ENCODE results near the gene RRAS2.

- no peak for TF ChIP-seq BHLHE40 (IDR thresholded peaks at IDR 0.05; ENCODE audit: low read depth, low read length)
- no peak for TF ChIP-seq CTCF (conservative IDR thresholded peaks at IDR 0.05; ENCODE audit: low read depth, low read length)
- no peak for TF ChIP-seq POLR2A (IDR thresholded peaks at IDR 0.05; ENCODE audit: low read depth, low read length)
- no peak for TF ChIP-seq RAD21 (IDR thresholded peaks at IDR 0.05; ENCODE audit: low read length)
- TF ChIP-seq FOS (IDR thresholded peaks at IDR 0.05; ENCODE audit: low read depth, low read length), result no peak
- no peak for TF ChIP-seq SMC3 (IDR thresholded peaks at IDR 0.05; ENCODE audit: low read depth, low read length)
- no peak for TF ChIP-seq MXI1 (IDR thresholded peaks at IDR 0.05; ENCODE audit: borderline replicate concordance, low read depth, low read length)
- TF ChIP-seq ELK1 (IDR thresholded peaks at IDR 0.05; ENCODE audit: borderline replicate concordance, low read depth, low read length), result no peak
- no peak for TF ChIP-seq RFX5 (IDR thresholded peaks at IDR 0.05; ENCODE audit: low read depth, low read length)
- TF ChIP-seq USF2 (IDR thresholded peaks at IDR 0.05; ENCODE audit: low read depth, low read length), result no peak
- TF ChIP-seq CEBPB (IDR thresholded peaks at IDR 0.05; ENCODE audit: low read depth, low read length), result peak; percentile 82
- no peak for TF ChIP-seq RCOR1 (IDR thresholded peaks at IDR 0.05; ENCODE audit: insufficient replicate concordance, low read length)
These were observed 3.0 kb upstream of the RRAS2 start for GRCh38 chr11:14361951-14362350.
